Neural cell (in vitro differentiated cells): ENCODE results near the gene ZXDC.

Experiments used
- CTCF ChIP-seq: fragments of 450-650 bp; IDR thresholded peaks from 2 replicates; pipeline ENCODE4 v1.5.1; 2014; ENCODE audit warnings: antibody characterized with exemption, mild to moderate bottlenecking, moderate library complexity; ENCODE audit not compliant: poor library complexity, severe bottlenecking
- EP300 ChIP-seq: fragments of 450-650 bp; conservative IDR thresholded peaks from 2 replicates; pipeline ENCODE4 v1.6.1; 2014; ENCODE audit warnings: antibody characterized with exemption, mild to moderate bottlenecking, moderate library complexity; ENCODE audit not compliant: poor library complexity, severe bottlenecking
- EZH2 ChIP-seq: fragments of 200-600, 300-800 bp; shearing (Covaris generic), sonication (generic); IDR thresholded peaks from 2 replicates; pipeline ENCODE4 v1.6.1; 2014; ENCODE audit warnings: antibody characterized with exemption, low read length, borderline replicate concordance, mild to moderate bottlenecking; ENCODE audit not compliant: insufficient read depth, poor library complexity, severe bottlenecking
- POLR2AphosphoS5 ChIP-seq: IDR thresholded peaks from 2 replicates; pipeline ENCODE4 v1.6.1; 2012
- RAD21 ChIP-seq: fragments of 450-650 bp; conservative IDR thresholded peaks from 2 replicates; pipeline ENCODE4 v1.6.1; 2014; ENCODE audit warnings: antibody characterized with exemption, mild to moderate bottlenecking, moderate library complexity
- REST ChIP-seq: IDR thresholded peaks from 2 replicates; pipeline ENCODE4 v1.6.1; 2012; ENCODE audit warnings: borderline replicate concordance
- TAF1 ChIP-seq: IDR thresholded peaks from 2 replicates; pipeline ENCODE4 v1.6.1; 2012; ENCODE audit warnings: low read depth

- no peak for TF ChIP-seq CTCF
- no peak for TF ChIP-seq EZH2
- no peak for TF ChIP-seq POLR2AphosphoS5
- TF ChIP-seq RAD21, result no peak
- no peak for TF ChIP-seq REST
- TF ChIP-seq EP300, result no peak
- no peak for TF ChIP-seq TAF1
Measured at GRCh38 chr3:126498461-126498860, 22.8 kb upstream of the ZXDC start.
